Activated CD8-positive, alpha-beta memory T cell treated with anti-CD3 and anti-CD28 coated beads for 24 hours (primary cell): ENCODE data around the gene WBP4.

Experiments used
- DNase-seq: peaks from one replicate; pipeline ENCODE4 v3.0.0-alpha.2; 2020

Gene WBP4

DNA sequence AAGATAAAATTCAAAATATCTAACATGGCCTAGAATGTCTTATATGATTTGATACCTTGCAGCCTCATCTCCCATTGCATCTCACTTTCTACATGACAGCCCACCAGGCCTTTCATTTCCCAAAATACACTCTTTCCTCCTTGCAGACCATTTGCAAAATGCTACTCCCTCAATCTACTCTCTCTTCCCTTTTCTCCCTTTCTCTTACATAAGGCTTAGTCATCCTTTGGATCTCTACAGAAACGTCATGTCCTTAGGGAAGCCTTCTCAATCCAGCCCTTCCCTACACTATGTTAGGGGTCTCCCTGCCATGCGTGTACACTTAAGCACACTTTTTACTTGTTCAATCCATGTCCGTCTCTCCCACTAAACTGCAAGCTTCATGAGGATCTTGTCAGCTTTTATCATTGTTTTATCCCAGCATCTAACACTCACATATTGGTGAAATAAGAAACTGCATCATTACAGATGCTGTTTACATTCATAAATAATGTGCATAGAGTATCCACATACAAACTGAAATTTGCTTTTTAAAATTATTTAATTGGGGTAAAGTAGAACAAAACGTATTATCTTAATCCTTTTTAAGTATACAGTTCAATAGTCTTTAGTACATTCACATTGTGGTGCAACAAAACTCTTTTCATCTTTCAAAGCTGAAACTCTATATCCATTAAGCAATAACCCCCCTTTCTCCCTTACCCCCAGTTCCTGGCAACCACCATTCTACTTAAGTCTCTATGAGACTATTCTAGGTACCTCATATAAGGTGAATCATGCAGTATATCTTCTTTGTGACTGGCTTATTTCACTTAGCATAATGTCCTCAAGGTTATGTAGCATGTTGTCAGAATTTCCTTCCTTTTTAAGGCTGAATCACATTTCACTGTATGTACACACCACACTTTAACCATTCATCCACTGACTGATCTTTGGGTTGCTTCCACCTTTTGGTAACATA, 11.5 kb upstream of the WBP4 start:
- DNase-seq = no peak

DNA sequence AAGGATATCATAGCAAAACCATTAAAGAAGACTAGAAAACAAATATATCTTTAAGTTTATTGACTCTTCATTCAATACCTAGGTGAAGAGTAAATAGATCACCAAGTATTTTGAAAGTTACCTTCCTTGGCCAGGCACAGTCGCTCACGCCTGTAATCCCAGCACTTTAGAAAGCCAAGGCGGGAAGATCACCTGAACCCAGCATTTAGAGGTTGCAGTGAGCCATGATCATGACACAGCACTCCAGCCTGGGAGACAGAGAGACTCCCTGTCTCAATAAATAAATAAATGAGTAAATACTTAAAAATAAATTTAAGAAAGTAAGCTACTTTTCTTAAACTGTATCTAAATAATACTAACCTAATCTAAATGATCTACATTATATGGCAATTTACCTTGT, 8.9 kb upstream of the WBP4 start:
- no peak for DNase-seq

DNA sequence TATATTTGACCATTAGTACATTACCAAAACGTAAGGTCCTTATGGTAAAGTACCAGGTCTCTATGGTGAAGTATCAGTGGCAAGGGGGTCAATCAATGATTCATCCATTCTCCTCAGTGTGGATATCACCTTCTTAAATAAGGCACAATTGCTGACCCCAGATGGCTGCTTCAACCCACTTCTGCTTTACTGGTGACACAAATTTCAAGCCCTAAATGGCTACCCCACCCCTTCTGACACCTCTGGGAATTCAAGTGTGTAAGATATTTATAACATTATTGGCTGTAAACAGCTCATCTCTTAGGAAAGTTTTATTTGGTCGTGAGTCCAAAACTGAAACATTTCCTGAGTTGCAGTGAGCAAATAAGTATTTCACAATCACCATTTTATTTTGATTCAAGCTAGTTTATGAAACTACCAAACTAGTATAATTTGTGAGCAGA, 7.9 kb upstream of the WBP4 start:
- DNase-seq = no peak

DNA sequence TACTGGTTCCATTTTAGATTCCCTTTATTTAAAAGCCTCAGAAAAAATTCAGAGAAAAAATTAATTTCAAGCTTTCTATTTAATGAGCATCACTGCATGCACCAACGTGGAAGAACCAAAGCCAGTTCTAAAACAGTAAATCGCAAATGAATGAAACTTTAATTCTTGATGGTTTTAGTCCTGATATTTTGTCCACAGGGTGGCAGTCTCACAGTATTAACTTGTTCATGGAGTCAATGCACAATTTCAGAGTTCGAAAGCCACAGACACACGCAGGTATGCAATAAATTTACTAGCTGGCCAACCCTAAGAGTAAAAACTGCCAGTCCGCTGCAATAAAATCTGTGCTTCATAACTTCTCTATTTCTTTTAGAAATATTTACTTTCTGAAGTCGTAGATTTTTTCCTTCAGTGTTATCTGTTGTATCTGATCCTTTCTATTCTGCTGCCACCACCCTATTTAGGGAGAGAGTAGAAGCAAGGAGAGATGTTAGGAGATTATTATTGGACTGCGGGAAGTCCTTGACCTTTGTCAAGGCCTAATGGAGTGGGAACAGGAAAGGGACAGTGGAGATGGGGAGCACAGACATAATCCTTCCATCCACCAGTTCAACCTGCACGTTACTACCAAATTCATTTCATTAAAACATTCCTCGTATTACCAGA, 7.0 kb upstream of the WBP4 start:
- no peak for DNase-seq

DNA sequence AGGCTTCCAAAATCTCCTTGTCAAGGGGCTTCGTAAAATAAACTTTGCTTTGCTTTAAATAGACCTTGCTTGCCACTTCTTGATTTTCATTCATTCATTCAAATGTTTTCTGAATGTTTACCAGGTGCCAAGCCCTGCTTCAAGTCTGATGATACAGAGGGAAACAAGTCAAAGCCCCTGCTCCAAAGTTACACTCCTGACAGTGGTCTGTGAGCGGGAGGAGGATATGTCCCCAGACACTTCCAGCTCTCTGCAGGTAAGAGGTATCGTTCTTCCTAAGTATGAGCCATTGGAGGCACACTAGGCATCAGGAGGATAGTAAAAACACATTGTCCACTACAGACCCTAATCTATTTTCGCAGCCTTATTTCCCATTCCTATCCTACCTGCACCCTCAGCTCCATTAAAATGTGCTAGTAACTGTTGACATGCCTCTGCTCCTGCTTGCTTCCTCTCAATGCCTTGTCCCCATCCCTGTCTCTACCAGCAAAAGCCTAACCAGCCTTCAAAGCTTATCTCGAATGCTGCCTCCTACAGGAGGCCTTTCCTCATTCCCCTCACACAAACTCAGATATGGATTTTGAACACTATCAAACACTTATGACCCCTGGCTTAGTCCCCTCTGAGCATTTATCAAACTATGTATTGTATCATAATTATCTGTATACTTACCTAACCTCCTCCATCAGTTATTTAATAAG, 6.2 kb upstream of the WBP4 start:
- no peak for DNase-seq

DNA sequence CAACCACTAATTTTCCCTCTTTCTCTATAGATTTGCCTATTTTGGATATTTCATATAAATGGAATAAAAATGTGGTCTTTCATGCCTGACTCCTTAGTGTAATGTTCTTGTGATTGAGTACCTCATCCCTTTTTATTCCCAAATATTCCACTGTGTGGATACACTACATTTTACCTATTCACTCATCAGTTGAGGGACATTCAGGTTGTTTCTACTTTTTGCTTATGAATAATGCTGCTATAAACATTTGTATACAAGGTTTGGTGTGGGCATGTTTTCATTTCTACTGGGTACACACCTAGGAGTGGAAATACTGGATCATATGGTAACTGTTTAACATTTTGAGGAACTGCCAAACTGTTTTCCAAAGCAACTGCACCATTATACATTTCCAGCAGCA, 5.1 kb upstream of the WBP4 start:
- DNase-seq = no peak

DNA sequence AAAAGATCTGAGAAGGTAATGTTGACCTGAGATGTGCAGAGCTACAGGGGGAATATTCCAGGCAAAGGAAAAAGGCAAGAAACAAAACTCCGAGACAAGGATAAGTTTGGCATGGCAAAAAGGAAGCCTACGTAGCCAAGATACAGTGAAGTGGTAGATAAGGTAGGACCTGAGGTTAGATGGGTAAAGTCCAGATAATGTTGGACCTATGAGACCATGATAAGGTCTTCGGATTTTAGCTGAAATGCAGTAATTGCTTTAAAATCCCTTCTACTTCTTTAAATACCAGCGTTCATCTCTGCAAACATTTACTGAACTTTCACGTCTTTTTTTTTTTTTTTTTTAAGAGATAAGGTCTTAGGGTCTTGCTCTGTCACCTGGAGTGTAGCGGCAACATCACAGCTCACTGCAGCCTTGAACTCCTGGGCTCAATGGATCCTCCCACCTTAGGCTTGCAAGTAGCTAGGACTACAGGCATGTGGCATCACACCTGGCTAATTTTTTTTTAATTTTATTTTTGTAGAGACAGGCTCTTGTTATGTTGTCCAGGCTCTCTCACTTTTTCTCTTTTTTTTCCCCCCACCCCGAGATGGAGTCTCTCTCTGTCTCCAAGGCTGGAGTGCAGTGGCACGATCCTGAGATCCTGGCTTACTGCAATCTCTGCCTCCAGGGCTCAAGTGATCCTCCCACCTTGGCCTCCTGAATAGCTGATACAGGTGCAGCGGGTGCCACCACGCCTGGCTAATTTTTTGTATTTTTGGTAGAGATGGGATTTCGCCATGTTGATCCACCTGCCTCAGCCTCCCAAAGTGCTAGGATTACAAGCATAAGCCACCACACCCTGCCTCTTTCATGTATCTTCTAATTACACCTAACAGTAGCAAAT, 4.2 kb upstream of the WBP4 start:
- no peak for DNase-seq

DNA sequence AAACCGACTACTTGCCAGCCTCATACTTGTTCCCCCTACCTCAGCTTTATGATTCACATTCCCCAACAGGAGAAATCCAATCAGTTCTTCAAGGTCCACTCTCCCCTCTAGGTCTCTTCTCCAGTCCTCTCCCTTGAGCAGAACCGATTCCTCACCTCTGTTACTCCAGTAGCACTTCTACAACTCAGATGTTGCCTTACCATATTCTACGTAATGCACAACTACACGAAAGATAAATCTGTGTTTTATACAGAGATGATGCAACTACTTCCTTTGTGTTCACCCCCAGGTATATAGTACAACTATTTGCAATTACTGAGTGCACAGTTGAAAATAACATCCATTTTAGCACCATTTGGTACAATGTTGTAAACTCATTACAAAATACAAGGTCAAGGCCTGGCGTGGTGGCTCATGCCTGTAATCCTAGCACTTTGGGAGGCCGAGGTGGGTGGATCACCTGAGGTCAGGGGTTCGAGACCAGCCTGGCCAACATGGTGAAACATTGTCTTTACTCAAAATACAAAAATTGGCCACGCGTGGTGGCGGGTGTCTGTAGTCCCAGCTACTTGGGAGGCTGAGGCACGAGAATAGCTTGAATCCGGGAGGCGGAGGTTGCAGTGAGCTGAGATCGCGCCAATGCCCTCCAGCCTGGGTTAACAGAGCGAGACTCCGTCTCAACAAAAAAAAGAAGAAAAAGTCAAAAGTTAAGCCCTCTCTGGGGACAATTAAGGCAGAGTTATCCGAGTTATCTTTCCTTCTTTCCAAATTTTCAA, 2.8 kb upstream of the WBP4 start:
- no peak for DNase-seq

DNA sequence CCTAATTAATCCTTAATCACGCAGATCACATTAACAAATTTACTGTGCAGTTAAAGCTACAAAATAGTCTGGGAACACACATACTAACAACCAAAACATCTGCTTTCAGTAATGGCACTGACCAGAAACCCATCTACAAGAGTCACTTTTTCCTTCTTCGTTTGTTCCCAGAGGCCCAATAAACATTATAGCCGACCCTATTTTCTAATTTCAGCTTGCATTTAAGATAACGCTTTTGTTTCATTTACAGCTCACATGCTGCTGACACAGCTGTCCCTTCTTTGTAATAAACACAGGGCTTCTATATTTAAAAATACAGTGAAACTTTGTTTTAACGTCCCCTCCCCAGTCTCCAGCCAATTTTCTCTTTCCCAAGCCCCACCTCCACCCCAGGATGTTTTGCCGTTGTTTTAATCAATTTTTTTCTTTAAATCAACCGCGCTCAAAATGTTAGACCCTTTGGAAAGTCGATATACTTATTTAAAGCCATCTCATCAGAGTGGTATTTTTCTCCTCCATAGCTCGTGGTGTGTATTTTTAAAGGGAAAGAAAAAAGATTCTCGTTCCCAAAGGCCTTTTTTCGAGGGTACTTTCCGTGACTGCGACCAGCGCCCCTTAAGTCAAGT, 1.7 kb upstream of the WBP4 start:
- DNase-seq = no peak

DNA sequence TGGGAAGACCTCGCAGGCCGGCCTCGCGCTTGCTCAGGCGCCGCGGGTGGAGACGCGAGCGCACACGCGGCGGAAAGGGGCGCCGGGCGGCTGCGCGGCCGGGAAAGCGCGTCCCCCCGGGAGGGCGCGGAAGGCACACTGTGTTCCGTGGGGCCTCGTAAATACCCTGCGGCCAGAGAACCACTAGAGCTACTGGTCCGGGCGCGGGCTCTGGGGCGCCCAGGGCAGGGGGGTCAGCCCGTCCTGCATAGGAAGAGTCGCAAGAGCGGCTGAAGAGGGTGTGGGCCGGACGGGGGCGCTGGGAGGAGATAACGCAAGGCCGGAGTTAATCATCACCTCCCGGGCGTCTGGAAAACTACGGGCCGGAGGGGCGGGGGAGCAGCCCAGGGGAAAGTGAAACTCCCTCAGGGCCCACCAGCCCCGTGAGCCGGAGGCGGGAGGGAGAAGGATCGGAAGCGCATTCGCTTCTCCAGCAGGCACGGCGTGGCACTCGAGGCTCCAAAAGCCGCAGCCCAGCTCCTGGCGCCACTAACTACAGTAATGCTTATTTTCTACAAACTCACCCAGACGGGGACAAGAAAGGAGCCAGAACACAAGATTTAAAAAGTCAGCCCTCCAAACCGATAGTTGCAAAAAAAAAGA, 1.1 kb upstream of the WBP4 start:
- peak; percentile 93 for DNase-seq

DNA sequence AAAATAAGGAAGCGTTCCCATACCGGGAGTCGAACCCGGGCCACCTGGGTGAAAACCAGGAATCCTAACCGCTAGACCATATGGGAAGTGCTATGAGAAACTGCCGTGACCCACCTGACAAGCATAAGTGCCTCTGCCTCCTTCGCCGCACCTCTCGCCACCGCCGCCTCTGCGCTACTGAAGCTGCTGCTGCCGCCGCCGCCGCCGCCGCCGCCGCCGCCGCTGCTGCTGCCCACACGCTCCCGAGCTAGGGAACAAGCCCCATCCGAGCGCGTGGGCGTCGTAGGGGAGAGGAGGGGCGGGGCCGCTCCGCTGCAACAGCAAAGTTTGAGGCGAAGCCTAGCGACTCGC, 610 bp upstream of the WBP4 start:
- DNase-seq = peak; percentile 96

DNA sequence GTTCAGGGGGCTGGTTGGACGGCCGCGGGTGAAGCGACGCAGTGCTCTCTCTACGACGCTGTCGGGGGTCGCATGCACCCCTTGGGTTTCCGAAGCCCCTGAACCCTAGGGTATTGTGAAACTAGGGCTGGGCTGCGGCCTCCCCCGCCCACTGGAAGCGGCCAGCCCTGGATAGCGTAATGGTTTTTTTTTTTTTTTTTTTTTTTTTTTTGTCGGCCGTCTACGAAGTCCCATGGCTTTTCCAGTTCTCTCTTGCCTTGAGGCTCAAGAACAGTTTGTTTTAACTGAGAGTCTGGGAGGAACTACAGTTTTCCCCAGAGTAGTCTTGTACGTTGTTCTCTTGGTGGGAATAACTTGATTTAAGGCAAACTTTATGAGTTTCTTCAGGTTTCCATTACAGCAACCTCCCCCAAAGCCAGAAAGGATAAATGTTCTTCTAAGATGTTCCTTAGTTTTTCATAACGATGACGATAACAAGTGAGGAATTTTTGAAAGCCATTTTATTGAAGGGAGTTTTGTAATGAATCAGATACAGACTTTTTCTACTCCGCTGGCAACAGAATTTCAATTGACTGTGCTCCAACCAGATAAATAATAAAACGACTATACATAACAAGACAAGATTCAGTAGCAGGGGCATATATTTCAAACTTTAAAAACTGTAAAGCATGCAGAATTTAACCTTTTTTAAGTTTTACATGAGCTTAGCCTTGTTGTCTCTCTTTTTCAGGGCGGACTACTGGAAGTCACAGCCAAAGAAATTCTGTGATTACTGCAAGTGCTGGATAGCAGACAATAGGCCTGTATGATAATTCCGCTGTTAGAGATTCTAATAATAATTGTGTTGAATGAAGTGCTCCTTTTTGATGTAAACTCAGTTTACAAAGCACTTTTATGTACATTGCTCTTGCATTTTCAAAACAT, 867 bp downstream of the WBP4 start:
- no peak for DNase-seq

DNA sequence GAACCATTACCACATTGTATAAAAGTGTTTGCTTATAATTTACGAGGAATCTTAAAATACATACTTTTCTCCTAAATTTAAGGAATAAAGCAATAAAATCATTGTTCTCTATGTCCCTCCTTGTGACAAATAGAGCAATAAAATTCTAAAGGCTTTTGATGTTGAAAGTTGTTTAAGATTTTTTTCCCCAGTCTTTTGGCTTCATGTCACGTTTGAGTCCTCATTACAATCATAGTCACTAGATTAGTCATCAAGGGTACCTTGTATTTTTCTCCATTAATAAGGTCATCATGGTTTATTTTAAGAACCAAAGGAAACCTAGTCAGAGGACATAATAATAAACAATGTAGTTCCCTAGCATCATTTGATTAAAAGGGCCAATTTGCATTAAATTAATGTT, 3.2 kb downstream of the WBP4 start:
- no peak for DNase-seq

DNA sequence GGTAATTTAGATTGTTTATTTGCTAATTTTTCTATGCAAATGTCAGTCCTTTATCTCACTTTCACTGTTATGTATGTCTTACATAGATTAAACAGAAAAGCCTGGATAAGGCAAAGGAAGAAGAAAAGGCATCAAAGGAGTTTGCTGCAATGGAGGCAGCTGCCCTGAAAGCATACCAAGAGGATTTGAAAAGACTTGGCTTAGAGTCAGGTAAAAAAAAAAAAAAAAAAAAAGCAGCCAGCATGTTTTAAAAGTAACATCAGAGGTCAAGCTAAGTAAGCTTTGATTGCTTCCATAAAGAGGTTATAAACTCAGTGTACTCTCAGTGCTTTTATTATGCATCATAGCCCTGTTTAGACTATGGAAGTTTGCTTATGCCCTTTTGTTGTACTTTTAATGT, 3.8 kb downstream of the WBP4 start:
- no peak for DNase-seq

DNA sequence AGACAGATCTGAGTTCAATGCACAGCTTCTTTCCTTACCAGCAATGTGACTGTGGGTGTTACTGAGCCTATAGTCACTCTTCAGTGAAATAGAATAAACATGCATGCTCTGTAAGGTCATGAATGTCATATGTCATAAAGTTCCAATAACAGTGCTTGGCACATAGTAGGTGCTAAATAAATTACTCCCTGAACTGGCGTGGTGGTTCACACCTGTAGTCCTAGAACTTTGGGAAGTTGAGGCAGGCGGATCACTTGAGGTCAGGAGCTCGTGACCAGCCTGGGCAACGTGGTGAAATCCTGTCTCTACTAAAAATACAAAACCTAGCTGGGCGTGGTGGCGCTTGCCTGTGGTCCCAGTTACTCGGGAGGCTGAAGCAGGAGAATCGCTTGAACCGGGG, 13.2 kb downstream of the WBP4 start:
- no peak for DNase-seq

DNA sequence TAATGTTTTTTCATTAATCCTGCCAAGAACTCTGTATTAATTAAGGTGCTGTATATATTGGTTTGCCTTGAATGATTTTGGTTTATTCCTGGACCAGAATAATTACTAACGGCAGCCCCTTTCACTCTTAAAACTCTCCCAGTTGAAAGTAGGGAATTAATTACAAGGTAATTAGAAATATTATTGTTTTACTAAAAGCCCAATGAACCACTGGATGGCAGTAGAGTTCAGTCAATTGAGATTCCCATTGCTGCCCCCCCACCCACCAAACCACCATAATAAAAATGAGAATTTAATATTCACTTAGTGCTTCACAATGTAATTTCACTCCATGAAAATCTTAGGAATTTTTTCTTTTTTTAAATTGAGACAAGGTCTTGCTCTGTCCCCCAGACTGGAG, 13.7 kb downstream of the WBP4 start:
- DNase-seq = no peak

DNA sequence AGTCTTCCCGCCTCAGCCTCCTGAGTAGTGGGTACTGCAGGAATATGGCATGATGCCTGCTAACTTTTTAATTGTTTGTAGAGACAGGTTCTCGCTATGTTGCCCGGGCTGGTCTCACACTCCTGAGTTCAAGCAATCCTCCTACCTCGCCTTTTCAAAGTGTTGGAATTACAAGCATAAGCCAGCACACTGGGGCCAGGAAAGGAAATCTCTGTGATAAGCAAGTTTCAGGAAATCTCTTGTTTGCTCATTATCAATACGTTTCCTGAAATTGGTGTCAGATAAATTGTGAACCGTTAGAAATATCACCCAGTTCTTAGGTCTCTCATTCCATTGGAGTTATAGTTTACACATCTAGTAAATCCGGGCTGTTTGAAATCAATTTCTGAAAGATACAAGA, 14.2 kb downstream of the WBP4 start:
- no peak for DNase-seq

DNA sequence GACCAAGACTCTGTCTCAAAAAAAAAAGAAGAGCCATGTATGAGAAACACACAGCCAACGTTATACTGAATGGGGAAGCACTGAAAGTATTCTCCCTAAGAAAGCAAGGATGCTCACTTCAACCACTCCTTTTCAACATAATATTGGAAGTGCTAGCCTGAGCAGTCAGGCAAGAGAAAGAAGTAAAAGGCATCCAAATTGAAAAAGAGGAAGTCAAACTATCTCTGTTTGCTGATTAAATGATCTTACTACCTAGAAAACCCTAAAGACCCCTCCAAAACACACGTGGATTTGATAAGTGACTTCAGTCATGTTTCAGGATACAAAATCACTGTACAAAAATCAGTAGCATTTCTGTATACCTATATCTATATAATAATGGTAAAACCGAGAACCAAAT, 16.2 kb downstream of the WBP4 start:
- DNase-seq = no peak

DNA sequence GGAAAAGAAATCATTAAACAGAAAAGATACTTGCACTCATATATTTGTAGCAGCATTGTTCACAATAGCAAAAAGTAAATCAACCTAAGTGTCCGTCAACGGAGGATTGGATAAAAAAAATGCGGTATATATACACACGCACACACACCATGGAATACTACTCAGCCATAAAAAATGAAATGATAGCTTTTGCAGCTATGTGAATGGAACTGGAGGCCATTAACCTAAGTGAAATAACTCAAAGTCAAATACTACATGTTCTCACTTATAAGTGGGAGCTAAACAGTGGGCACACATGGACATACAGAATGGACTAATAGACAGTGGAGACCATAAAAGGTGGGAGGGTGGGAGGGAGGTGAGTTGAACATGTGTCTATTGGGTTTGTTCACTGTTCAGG, 18.4 kb downstream of the WBP4 start:
- DNase-seq = no peak
